Prostate gland (tissue), 2 donors: ENCODE results near the gene MINDY1.

Experiments used
- POLR2A ChIP-seq: fragments of 450-650 bp; IDR thresholded peaks from one replicate; pipeline ENCODE4 v1.6.1; 2016; ENCODE audit warnings: antibody characterized with exemption, mild to moderate bottlenecking
- POLR2AphosphoS5 ChIP-seq: sonication (generic); formaldehyde crosslinking; IDR thresholded peaks from one replicate; pipeline ENCODE4 v1.6.1; 2017; ENCODE audit warnings: antibody characterized with exemption
- TF ChIP-seq, protein P1 (sequence below), 4 experiments: fragments of 200-600 bp in 2 of 4; fragments of 450-650 bp in 2 of 4; sonication (generic) in 2 of 4; IDR thresholded peaks; 1 replicate in 3 of 4; 2 replicates in 1 of 4; pipeline ENCODE4 v1.5.1; 2016 to 2019; ENCODE audit warnings: antibody characterized with exemption in 4 of 4, mild to moderate bottlenecking in 2 of 4, moderate library complexity in 2 of 4

- TF ChIP-seq POLR2AphosphoS5: no peak
- TF ChIP-seq, protein P1, sequence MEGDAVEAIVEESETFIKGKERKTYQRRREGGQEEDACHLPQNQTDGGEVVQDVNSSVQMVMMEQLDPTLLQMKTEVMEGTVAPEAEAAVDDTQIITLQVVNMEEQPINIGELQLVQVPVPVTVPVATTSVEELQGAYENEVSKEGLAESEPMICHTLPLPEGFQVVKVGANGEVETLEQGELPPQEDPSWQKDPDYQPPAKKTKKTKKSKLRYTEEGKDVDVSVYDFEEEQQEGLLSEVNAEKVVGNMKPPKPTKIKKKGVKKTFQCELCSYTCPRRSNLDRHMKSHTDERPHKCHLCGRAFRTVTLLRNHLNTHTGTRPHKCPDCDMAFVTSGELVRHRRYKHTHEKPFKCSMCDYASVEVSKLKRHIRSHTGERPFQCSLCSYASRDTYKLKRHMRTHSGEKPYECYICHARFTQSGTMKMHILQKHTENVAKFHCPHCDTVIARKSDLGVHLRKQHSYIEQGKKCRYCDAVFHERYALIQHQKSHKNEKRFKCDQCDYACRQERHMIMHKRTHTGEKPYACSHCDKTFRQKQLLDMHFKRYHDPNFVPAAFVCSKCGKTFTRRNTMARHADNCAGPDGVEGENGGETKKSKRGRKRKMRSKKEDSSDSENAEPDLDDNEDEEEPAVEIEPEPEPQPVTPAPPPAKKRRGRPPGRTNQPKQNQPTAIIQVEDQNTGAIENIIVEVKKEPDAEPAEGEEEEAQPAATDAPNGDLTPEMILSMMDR (IDR thresholded peaks at IDR 0.05): no peak
- TF ChIP-seq POLR2A: no peak
Observed at GRCh38 chr1:151005729-151006319, 878 bp downstream of the MINDY1 start.
